NCI-H2196 (cell line): Measurements from ENCODE around the gene BEND7.

ENCODE experiments used
- DNase-seq: peaks from one replicate; lab custom pipeline; 2025; ENCODE audit not compliant: unreplicated experiment; lab: John Stamatoyannopoulos, UW

BEND7 gene

DNA sequence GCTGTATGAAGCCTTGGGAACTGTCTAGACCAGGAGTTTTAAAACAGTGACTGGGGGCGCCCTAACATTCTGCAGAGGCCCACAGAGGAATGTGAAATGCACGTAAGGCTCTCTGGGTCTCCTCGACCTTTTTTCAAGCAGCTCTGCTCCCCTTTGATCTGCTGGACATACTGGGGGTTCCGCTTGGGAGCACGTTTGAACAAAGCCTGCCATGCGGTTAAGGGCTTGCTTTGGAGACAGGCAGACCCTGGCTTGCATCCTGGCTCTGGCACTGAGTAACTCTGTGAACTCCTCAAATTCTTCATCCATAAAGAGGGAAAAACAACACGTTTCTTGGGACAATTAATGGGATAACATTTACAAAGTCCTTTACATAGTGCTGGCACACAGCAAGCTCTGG lies 7.8 kb downstream of the BEND7 start:
- DNase-seq = no peak

DNA sequence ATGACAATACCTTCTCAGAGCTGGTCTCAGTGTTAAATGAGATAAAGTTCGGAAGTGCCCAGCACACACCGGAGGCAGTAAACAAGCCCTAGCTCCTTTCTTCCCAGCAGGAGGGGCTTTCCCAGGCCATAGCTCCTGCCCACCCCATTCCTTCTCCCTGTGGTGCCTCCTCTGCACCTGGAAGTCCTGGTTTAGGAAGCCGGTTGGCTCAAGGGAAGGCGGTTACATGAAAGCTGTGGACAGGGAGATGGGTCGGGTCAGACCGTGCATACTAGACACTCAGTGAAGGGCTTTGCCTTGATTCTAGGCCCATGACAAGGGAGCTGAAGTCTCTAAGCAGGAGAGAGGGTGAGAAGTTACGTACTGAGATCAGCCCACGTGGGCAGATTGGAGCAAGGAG lies 8.6 kb downstream of the BEND7 start:
- DNase-seq = no peak

DNA sequence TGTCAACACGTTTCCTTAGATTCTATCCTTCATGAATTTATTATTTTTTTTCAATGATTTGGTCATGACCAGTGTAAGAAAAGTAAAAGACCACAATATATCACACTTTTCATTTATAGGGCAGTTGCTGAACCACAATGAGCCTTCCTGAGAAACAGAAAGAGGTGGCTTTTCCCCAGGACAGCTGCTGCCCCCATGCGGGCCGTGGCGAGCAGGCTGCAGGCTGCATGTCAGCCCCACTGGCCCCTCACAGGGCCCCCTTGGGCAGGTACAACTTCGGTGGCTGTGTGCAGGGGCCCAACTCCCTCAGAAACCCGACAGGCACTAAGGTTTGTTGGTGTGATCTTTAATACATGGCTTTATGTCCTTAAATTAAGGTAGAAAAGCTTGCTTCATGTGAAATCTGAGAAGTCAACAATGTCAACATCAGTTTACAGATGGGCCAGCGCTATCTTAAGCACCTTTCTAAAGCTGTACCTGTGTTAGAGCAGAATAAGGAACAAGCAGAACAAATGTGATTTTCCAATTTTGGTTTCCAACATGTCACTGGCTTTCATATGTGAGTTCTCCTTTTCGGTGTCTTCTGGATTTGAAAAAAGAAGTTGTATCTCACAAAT lies 10.6 kb downstream of the BEND7 start:
- DNase-seq = no peak

DNA sequence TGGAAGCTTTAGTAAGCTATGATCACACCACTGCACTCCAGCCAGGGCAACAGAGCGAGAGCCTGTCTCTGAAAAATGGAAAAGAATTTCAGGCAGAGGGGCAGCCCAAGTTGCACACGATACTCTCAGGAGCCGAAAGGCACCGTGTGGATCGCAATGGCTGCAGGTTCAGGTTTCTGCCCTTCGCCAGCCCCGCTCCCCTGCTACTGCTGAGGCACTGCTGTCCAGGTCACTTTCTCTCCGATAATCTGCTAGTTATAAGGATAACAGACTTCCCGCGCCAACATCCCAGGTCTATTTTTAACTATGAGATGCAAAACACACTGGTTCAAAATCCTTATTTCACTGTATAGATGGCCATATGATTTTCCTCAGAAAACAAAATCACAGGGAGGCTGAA lies 11.1 kb downstream of the BEND7 start:
- DNase-seq = no peak

DNA sequence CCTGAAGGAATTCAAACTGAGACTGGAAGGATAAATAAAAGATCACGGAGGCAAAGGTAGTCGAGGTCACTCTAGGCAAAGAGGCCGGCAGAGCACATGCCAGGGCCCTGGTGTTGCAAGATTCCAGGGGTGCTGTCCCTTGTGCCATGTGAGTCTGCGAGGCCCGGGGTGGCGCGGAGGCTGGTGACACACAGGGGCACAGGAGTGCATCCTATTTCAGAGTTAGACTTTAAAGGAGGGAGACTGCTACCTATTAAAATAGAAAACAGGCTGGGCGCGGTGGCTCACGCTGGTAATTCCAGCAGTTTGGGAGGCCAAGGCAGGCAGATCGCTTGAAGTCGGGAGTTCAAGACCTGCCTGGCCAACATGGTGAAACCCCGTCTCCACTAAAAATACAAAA lies 12.6 kb downstream of the BEND7 start:
- no peak for DNase-seq

DNA sequence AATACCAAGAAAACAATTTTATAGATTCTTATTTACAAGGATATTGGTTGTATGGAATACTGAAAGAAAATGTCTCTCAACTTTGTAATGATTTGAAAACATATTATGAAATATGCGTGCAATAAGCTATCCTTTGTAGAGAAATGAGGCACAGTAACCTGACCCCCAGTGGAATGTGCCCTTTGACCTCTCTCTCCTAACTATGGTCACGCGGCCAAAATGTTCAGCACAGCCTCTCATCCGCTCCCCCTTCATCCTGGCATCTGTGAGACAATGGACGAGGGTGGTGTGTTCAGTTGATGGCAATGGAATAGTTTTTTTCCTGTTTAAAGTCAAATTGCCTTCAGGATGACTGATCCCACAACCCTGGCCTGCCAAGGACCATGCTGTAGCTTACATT lies 13.3 kb downstream of the BEND7 start:
- no peak for DNase-seq

DNA sequence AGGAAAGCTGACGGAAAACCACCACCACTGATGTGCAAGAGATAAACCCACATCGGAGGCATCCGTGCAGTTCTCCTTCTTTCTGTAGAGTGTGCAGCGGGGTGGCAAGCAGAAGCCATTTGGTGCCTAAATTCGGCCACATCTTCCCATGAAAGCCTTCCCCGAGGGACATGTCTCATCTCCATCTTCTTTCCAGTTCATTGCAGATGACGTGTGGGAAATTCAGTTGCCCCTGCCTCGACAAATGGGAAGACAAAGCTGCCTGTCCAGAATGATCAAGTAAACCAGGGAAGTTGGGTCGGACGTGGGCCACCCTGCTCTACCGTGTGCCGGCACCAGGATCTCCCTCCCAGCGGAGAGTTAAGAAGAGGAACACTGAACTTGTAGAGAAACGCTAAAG lies 14.5 kb downstream of the BEND7 start:
- DNase-seq = no peak

DNA sequence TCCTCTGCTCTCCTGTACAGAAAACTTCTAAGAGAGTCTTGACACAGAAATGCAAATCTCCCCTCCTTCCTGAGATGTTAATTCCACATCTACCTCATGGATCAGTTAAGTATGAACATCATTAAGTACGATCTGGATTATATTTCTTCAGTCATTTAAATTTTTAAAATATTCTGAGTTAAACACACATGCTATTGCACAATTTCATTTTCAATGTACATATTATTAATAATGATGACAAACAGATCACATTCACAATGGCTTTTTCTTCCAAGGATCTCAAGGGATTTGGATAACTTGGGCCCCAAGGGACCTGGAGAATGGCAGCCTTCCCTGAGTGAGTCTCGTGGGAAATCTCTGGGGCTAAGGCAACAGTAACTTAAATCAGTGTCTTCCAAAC lies 16.2 kb downstream of the BEND7 start:
- no peak for DNase-seq

DNA sequence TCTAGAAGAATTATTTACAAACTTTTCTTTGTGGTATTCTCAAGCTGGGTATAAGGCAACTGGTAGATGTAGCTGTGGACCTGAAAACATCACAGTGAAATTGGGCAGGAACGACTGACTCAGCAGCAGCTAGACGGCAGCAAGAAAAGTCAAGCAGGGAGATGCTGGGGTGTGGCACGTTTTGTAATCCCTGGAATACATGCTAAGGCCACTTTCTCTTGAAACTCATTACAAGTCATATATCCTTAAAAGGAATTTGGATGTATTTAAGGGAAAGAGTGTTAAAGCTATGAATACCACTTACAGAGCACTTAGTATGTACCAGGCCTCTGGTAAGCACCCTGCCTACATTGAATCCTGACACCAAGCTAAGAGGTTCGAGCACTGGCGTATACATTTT lies 17.4 kb downstream of the BEND7 start:
- no peak for DNase-seq

DNA sequence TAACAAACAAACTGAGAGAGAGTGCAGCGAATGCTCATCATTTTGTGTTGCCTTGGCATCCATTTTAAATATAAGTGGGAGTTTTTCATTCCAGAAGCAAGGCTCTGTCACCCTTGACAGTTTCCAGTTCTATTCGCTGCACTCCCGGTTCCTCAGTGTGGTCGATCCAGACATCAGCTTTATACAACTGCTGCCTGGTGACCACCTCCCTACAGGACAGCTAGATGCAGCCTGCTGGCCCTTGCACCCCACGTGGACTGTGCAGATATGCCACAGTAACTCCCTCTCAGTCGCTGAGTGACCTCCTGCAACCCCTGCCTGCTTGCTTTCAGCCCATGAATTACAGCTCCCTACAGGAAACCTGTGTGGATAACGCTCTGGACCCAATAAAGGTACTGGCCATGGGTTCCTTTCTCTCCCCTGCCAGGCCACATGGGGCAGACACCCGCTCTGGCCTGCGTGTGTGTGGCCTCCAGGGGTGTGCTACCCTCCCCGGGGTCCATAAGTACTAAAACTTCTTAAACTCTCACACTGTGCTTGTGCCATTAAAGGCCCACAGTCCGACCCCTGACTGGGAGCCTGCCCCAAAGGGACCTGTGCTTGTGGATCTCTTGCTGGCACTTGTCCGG lies 23.6 kb downstream of the BEND7 start:
- no peak for DNase-seq

DNA sequence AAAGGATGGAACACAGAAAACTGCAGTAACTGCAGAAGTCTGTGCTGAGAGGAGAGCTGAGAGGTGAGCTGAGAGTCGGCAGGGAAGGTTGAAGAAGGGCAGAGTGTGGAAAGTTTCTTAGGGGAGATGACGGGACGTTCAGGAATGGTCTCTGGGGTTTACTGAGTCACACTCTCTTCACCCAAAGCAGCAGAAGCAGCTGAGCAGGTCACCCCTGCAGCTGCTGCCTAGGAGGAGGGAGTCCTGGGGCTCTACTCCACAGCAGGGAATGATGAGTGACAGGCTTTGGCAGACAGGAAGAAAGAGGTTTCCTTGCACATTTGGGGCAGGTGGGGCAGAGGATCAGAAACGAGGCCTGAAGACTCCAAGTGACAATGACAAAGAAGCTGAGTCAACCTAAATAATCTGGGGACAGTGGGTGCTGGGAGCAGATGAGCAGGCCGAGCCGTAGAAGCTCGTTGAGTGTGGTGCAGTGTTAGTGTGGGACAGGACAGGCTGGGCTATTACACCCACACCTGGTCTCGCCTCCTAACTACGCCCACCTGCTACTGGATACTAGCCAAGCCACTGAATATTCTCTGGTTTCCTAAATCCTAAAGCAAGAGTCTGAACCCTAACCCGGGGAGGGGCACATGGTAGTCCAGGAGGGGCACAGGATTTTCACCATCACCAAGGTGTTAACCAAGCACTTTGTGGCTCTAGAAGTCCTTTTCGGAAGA lies 24.9 kb downstream of the BEND7 start:
- no peak for DNase-seq

DNA sequence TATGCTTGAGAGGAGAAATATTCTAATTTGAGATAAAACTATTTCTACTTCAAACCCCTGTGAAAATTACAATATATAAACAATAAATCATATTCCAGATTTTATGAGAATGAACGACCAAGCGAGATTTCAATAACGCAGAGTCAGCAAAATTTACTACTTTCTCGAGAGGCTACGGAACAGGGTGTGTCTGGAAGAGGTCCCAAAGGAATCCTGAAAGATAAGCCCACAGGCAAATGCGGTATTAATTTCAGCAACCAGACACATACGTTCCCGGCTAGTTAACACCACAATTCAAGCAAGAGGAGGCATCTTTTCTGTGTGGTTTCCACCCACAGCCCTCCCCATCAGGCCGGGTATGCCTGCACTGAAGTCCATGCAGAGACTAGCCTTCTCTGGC lies 26.4 kb downstream of the BEND7 start:
- no peak for DNase-seq

DNA sequence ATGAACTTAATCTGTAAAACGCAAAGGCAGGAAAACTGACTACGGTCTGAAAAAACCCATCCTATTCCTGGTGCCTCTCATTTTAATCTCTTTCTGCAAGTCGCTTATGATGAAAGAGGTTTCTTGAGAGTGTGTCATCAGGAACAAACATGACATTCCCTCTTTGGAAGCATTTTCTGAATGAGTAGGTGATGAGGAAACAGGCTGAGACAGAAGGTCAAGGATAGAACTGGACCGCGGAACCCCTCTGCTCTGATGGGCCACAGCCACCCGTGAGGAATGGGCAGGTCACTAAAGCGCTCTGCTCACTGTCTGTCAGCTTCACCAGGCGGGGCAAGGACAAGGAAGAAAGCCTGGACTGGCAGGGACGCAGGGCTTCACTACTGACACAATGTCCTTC lies 28.6 kb downstream of the BEND7 start:
- DNase-seq = no peak

DNA sequence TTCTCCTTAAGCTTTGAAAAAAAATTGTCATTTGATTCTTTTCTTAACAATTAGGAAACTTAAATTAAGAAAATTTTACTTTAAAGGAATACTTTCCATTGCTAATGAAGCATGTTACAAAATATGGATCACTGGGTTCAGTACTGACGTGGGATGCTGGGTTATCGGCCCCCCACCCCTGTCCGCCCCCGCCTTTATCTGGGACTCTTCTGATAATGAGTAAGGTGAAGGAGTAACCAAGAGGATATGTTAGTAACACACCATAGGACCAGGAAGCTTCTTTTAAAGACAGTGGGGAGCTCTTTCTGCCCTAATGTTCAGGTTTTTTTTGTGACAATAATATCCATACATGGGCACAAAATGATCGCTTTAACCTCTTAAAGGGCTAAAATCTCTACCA lies 29.7 kb downstream of the BEND7 start:
- DNase-seq = no peak

DNA sequence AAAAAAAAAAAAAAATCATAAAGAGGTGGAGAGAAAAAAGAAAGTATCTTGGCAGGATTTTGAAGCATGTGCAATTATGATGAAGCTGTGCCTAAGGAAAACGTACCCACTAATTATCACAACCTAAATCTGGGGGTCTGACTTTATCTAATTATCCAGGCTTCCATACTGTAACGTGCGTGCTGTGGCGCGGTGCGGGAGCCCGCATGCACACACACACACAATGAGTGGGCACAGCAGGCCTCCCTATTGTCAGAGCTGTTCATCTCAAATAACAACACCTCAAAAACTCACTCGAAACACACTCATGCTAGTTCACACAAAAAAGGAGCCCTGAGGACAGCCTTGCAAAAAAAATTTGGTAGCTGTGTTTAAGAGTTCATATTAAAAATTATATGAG lies 31.9 kb downstream of the BEND7 start:
- DNase-seq = no peak

DNA sequence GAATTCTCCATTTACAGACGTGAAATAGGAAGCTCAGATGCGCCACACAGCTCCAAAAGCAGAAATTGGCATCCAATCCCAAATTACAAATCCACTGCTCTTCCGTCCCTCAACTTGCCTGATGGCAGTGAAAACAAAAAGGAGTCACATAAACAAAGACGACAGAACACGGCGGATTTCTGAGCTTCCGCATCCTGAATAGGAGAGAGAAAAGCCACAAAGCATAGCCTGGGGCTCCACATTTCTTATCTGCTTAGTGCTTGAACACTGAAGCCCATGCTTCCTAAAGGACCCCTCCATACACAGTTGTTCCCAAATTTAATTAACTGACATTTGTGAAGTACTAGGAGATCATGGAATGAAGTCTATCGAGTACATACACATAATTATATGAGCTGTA lies 32.6 kb downstream of the BEND7 start:
- no peak for DNase-seq

DNA sequence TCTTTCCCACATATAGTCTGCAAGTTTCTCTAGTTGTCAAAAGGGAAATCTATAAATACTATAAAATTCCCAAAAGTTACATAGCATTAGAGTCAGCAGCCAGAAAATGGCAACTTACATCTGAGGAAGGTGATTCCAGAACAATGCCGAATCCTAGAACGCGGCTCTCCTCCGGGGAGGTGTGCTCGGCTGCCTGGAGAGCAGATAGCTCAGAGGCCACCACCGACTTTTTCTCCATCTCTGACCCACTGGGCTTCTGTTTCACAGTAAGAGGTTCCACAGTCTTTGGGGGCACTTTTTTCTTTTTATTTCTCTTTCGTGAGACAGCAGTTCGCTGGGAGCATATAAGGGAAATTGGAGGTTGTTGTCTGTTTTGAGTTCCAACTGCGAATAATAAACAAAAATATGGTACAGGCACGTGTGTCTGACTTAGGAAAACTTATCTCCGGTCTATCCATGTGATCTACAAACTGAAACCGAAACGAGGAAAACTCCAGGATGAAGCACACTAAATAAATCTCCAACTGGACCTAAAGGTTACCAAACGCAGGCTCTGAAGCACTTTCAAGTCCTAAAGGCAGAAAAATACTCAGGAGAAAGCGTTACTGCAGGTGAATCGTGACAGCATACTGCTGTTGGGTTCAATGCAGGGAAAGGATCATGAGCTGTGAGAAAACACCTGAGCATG lies 36.2 kb downstream of the BEND7 start:
- no peak for DNase-seq

DNA sequence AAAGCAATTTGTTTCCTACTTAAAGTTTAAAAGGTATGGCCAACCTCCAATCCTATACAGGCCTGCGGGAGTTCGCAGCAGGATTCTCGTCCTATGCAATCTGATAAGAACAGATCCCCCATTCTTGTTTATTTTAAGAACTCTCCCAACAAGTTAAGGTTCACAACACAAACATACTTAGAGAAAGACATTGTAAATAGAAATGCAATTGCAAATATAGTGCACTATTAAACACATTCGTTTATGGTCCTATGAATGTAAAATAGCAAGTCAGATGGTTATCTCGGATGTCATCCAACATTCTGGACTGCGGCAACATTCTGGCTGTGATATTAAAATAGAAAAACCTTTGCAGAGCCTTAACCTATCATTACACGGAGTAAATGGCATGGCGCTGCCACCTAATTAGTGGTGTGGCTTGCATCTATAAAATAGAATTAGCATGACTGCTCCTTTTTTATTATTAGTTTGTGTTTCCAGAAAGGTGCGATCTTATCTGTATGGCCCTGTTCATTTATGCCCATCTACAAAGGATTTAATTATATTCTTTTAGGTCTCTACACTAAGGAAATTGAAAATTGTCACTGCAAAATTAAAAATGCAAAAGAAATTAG lies 37.0 kb downstream of the BEND7 start:
- DNase-seq = no peak

DNA sequence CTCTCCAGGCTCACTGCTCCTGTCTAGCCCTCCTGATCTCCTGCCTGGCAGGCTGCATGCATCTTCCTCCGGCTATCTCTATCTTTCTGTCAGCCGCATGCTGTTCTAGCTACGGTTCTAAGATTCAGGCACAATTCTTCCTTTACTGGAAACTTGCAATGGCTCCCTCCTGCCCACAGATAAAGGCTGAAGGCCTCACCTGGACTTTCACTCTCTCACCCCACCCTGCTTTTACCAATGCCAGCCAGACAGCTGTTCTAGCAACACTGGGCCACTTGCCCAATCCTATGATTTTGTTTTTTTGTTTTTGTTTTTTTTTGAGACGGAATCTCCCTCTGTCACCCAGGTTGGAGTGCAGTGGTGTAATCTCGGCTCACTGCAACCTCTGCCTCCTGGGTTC lies 38.3 kb downstream of the BEND7 start:
- DNase-seq = no peak

DNA sequence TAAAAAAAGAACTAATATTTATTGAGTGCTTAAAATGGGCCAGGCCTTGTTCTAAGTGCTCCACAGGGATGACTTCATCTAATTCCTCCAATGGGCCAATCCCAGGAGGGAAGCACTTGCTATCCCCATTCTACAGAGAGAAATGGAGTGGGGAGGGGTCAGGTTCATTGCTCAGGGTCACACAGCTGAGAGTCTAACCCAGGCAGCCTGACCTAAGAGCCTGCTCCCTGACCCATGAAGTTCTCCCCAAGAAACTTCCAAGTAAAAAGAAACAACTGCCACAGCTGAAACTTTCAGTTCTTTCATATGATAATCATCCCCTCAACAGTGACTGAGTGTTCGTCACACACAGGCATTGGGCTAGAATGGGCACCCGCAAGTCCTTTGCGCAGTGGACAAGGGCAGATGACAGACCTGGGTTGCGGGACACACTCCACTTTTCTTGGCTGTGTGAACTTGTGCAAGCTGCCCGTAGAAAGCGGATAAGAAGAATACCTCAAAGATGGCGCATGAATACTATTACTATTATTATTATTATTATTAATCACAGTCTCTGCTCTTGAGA lies 39.7 kb downstream of the BEND7 start:
- DNase-seq = no peak

DNA sequence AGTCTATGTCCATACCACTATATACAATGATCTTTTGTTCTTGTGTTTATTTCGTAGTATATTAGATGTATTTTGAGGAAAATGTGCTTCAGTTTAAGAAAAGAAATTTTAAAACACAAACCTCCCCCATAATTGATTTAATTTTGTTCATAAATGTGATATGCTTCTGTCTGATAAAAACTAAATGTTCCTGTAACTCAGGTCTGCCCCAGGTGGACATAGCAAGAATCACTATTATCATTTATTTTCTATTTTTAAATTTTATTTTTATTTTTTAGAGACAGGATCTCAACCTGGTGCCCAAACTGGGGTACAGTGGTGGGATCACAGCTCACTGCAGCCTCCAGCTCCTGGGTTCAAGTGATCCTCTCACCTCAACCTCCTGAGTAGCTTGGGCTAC lies 43.2 kb downstream of the BEND7 start:
- no peak for DNase-seq
